Lung (tissue), 12 donors: ENCODE measurements around the gene GLYATL1B. TPM values are rescaled to one million over a fixed set of nuclear protein-coding genes. Genes with fewer than 3 reads are reported as not detected.
"Not testable (repeated sequence)": the region's sequence is repeated elsewhere in the genome, so short reads cannot be mapped to it uniquely, and the experiment has no call there.

Experiments used
- ATAC-seq: fragments of 200-7000 bp; cut with Tn5 transposase; one replicate; pipeline ENCODE4 v1.9.1; 2020; ENCODE audit warnings: moderate number of reproducible peaks; ENCODE audit not compliant: insufficient read depth, low FRiP score
- DNase-seq, 3 donors: peaks; one replicate each; pipeline ENCODE4 v3.0.0-alpha.2; 2013 to 2017
- H3K27ac ChIP-seq, 2 donors: one replicate each; pipeline ENCODE4 v1.5.1; 2013; ENCODE audit warnings: mild to moderate bottlenecking in 2 of 2, moderate library complexity in 2 of 2, control low read depth in 1 of 2, inconsistent platforms in 1 of 2, low read depth in 1 of 2, low read length in 1 of 2
- H3K27me3 ChIP-seq, 3 donors: one replicate each; pipeline ENCODE4 v1.5.1; 2013; ENCODE audit warnings: low read length in 2 of 3; ENCODE audit not compliant: control insufficient read depth in 3 of 3, insufficient read depth in 3 of 3
- H3K36me3 ChIP-seq, 4 donors: one replicate each; pipeline ENCODE4 v1.5.1; 2013; ENCODE audit warnings: low read length in 4 of 4, mild to moderate bottlenecking in 1 of 4, moderate library complexity in 1 of 4; ENCODE audit not compliant: control insufficient read depth in 4 of 4, insufficient read depth in 4 of 4
- H3K4me1 ChIP-seq, 5 donors: one replicate each; pipeline ENCODE4 v1.5.1; 2013; ENCODE audit warnings: low read length in 5 of 5, mild to moderate bottlenecking in 2 of 5, moderate library complexity in 1 of 5; ENCODE audit not compliant: control insufficient read depth in 5 of 5, insufficient read depth in 5 of 5
- H3K4me3 ChIP-seq: one replicate; pipeline ENCODE4 v1.5.1; 2013; ENCODE audit warnings: mild to moderate bottlenecking, control low read depth, moderate library complexity
- H3K9ac ChIP-seq, 2 donors: one replicate each; pipeline ENCODE4 v1.5.1; 2013; ENCODE audit warnings: low read length in 2 of 2, control low read depth in 1 of 2; ENCODE audit not compliant: insufficient read depth in 1 of 2
- H3K9me3 ChIP-seq, 4 donors: one replicate each; pipeline ENCODE4 v1.5.1; 2013; ENCODE audit warnings: low read length in 3 of 4, mild to moderate bottlenecking in 1 of 4, moderate library complexity in 1 of 4; ENCODE audit not compliant: control insufficient read depth in 4 of 4, insufficient read depth in 3 of 4
- WGBS, 2 donors: extraction: QIAGEN DNeasy Blood & Tissue Kit; methylation state at CpG; one replicate each; pipeline ENCODE4 v1.1.7; 2013; 5-methylcytosine and 5-hydroxymethylcytosine counted together
- polyA plus RNA-seq, 2 donors: library from polyadenylated mRNA; stranded (reverse); fragments of 200-250 nt; gene quantifications; one replicate each; pipeline ENCODE4 v1.2.1, GENCODE V29; 2013
- total RNA-seq, 2 donors: library from RNA; depleted of rRNA in 1 of 2; stranded (reverse); fragments of >200 nt in 1 of 2; gene quantifications; one replicate each; pipeline ENCODE4 v1.2.1, GENCODE V29; 2014 to 2021
- TF ChIP-seq, protein P1 (sequence below): IDR thresholded peaks from 2 replicates; pipeline ENCODE4 v1.5.1; 2012; ENCODE audit warnings: mild to moderate bottlenecking; ENCODE audit errors: control extremely low read depth, extremely low read depth
- donor health status: control.
- donor health status: control.
- donor health status: Bipolar disorder and iron deficiency.
- donor health status: healthy.
- donor health status: DM: yes; HTN: yes; CAD: no.

Gene GLYATL1B
- total and polyA plus RNA-seq, 4 donors, result not detected

DNA sequence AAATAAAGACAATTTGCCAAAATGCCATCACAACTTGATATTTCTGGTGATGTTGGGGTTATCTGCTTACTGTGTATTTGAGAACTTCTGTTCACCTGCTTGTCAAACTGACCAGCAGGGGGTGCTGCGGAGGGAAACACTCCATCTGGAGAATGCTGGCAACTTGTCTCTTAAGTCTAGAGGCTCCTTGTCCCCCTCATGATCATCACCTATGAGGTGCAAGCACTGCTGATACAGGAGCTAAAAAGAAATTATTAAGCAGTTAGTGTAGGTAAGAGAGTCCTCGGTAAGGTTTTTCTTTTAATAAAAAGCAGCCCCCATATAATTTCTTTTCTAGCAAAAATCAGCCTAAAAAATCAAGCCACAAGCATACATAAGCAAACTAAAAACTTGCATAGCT is 32.7 kb upstream of the GLYATL1B start:
- H3K36me3 ChIP-seq, result no peaks in the 10 kb centered on the region
- ATAC-seq (no peak), DNase-seq (peak; percentile 55 to 62 (median 59))
- WGBS, 2 donors, result 29 to 43% methylated on average over 2 of the region's 2 CpGs
- H3K27ac ChIP-seq, result no peak overlapping the region
- H3K4me3 ChIP-seq, result no peak overlapping the region
- no peaks in the 10 kb centered on the region for H3K4me1 ChIP-seq
- TF ChIP-seq, protein P1, sequence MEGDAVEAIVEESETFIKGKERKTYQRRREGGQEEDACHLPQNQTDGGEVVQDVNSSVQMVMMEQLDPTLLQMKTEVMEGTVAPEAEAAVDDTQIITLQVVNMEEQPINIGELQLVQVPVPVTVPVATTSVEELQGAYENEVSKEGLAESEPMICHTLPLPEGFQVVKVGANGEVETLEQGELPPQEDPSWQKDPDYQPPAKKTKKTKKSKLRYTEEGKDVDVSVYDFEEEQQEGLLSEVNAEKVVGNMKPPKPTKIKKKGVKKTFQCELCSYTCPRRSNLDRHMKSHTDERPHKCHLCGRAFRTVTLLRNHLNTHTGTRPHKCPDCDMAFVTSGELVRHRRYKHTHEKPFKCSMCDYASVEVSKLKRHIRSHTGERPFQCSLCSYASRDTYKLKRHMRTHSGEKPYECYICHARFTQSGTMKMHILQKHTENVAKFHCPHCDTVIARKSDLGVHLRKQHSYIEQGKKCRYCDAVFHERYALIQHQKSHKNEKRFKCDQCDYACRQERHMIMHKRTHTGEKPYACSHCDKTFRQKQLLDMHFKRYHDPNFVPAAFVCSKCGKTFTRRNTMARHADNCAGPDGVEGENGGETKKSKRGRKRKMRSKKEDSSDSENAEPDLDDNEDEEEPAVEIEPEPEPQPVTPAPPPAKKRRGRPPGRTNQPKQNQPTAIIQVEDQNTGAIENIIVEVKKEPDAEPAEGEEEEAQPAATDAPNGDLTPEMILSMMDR, result peak; percentile 12
- no peaks in the 10 kb centered on the region for H3K9me3 ChIP-seq
- H3K9ac ChIP-seq, result no peak overlapping the region
- no peaks in the 10 kb centered on the region for H3K27me3 ChIP-seq

DNA sequence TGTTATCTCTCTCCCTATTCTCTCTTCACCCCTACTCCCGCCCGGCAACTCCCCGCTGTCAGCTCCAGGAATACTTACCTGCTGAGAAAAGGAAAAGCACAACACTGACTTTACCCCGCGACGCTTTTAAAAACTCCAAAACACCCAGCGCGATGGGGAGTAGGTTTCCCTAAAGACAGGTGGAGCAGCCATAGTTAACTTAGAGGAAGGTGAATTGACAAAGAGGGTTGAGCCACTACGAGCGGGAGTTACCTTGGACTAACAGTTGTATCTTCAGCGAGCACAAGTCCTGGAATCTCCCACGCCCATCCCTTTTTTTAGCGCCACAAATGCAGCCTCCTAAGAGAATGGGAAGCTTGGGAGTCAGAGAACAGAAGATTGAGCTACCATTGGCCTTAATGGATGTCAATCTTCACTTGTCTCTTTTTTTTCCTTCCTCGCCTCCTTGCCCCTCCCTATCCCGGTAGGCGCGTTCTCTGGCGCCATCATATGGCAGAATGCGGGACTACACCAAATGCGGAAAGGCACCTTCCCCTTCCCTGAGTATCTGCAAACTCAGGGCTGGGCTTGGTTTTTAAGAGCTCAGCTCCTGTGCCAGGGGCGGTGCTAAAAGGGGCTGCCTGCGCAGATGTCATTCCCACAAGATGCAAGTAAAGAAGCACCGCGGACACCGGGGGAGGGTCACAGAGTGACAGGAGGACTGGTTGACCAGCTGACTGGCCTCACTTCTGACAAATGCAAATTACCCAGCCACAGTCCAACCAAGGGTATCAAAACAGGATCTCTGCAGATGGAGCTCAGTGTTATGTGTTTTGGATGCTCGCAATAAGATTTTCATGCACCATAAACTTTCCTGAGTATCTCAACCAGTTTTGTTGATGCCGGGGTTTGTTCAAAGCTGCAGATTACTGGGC is 27.7 kb upstream of the GLYATL1B start:
- H3K36me3 ChIP-seq, H3K27me3 ChIP-seq, H3K4me1 ChIP-seq, H3K4me3 ChIP-seq, H3K27ac ChIP-seq, H3K9me3 ChIP-seq, H3K9ac ChIP-seq: not testable (repeated sequence)
- 9% methylated on average over 27 of the region's 27 CpGs for WGBS, 2 donors
- TF ChIP-seq, protein P1, result peak; percentile 72
- DNase-seq, result peak; percentile 70 to 90 (median 78)
- ATAC-seq, result peak; percentile 97

DNA sequence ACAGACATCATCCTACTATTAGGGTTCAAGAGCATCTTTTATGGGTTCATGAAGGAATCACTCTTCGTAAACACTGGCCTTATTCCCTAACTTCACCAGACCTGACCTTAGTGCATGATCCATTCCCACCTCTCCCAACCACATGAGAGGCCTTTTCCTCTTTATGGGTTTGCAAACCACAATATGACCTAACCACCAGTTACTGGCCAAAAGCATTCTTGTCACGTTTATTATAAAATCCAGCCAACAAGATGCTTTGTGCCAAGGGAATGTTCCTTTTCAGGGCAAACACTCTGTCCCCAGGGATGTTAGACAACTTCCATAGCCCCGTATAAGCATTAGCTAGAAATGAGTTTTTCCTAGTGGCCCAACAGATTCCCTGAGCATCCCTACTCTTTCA is 26.0 kb upstream of the GLYATL1B start:
- H3K27ac ChIP-seq, H3K4me3 ChIP-seq, H3K9me3 ChIP-seq, H3K27me3 ChIP-seq, DNase-seq, H3K36me3 ChIP-seq, H3K9ac ChIP-seq, H3K4me1 ChIP-seq, ATAC-seq: not testable (repeated sequence)
- WGBS, 2 donors, result 62 to 66% methylated on average over 3 of the region's 3 CpGs

DNA sequence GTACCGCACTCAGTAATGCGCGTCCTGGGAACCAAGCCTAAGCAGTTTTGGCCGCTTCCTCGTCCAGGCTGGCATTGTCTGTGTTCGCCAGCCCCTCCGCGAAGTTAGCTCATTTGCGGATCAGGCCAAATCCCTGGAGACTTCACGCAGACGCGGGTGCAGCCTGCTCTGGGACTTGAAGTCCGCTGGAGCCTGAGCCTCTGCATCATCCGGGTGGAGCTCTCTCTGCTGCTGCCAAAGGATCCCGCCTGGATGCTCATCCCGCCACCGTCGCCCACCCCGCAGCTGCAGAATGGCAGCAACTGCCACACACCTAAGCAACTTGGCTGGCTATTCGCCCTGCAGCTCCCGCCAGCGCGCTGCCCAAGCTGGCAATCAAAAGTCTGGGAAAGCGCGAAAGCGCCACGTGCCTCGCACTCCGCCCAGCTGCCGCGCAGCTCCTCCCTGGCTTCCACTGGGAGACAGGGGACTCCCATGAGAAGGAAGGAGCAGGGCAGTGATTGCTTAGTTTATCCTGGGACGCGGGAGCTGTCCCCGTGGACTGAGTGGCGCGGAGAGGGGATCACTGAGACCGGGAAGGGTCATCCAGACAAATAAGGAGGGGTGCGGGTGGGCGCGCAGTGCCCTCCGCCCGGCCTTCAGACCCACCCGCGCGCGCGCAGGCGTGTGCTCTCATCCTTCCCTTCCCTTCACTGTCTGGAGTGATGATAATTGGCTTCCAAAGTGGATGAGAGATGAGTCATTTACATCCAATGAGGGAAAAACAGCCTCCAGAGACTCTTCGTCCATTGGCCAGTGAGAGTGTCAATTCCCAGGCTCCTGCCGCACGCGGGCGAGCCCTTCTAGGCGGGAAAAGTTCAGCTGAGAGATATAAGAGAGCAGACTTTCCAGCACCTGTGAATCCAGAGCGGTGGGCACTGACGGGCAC is 23.2 kb upstream of the GLYATL1B start:
- Histone ChIP-seq H3K4me3 (no peak overlapping the region), H3K27me3 (peaks cover 0 to 3% (median 0%) of the 10 kb centered on the region in 3 donors), H3K4me1 (no peaks in the 10 kb centered on the region), H3K9ac (no peak overlapping the region), H3K27ac (no peak overlapping the region), H3K36me3 (no peaks in the 10 kb centered on the region), H3K9me3 (no peaks in the 10 kb centered on the region)
- WGBS, 2 donors, result 49 to 51% methylated on average over 56 of the region's 56 CpGs
- TF ChIP-seq, protein P1, result no peak
- ATAC-seq (no peak), DNase-seq (peak in 1 of 3 donors; percentile 3)

DNA sequence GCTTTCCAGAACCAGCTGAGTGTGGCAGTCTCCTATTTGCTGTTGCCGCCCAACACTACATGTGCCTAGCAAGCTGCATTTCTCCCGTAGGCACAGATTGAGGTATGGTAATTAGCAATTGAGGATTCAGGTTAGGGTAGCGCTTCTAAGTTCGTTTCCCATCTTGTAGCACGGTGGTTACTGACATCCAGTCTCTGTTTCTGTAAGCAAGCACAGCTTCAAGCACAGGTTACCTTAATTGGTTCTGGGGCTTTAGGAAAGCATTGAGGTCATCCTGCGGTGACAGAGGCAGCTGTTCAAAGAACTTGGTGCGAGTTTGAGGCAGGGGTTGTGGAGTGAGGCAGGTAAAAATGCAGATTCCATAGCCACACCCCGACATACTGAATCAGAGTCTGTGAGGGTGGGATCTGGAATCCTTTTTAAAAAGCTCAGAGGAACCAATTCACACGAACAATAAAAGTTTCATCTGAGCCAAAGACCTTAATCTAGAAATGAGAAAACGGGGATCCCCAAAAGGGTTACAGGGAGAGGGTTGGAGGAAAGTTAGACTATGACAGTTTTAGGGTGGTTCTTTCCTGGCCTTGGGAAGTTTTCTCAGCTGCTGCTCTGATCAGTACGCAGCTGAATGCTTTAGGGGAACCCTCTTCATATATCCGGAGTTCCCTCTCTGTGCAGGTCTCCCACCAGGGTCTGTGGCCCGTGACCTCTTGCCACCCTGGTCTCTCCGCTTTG is 21.9 kb upstream of the GLYATL1B start:
- not testable (repeated sequence) for H3K27me3 ChIP-seq, H3K27ac ChIP-seq, ATAC-seq, H3K4me3 ChIP-seq, DNase-seq, H3K9ac ChIP-seq, H3K36me3 ChIP-seq, H3K4me1 ChIP-seq, H3K9me3 ChIP-seq
- 79 to 83% methylated on average over 14 of the region's 14 CpGs for WGBS, 2 donors
